LNCaP clone FGC (cell line): ENCODE results near the gene ATP6AP1.
A peak's percentile ranks its signal among the peaks of the same experiment; 100 is the strongest.

ENCODE experiments used
- DNase-seq: peaks from one replicate; pipeline ENCODE4 v3.0.0-alpha.2; 2011; ENCODE audit warnings: low read depth
- H3K4me3 ChIP-seq: 2 replicates; pipeline ENCODE4 v1.5.1; 2011; ENCODE audit warnings: mild to moderate bottlenecking, low read depth, low read length, control low read depth
- TF ChIP-seq, protein P1 (sequence below): IDR thresholded peaks from 2 replicates; pipeline ENCODE4 v1.5.1; 2012; ENCODE audit warnings: mild to moderate bottlenecking; ENCODE audit not compliant: control insufficient read depth, insufficient read depth; ENCODE audit errors: extremely low read depth

The ATP6AP1 gene

GRCh38 chrX:154445776-154446175 lies 17.3 kb downstream of the ATP6AP1 start:
- no peak for DNase-seq
- TF ChIP-seq, protein P1, sequence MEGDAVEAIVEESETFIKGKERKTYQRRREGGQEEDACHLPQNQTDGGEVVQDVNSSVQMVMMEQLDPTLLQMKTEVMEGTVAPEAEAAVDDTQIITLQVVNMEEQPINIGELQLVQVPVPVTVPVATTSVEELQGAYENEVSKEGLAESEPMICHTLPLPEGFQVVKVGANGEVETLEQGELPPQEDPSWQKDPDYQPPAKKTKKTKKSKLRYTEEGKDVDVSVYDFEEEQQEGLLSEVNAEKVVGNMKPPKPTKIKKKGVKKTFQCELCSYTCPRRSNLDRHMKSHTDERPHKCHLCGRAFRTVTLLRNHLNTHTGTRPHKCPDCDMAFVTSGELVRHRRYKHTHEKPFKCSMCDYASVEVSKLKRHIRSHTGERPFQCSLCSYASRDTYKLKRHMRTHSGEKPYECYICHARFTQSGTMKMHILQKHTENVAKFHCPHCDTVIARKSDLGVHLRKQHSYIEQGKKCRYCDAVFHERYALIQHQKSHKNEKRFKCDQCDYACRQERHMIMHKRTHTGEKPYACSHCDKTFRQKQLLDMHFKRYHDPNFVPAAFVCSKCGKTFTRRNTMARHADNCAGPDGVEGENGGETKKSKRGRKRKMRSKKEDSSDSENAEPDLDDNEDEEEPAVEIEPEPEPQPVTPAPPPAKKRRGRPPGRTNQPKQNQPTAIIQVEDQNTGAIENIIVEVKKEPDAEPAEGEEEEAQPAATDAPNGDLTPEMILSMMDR, result no peak
- no peak overlapping the region for H3K4me3 ChIP-seq

- TF ChIP-seq, protein P1, result no peak
- H3K4me3 ChIP-seq, result no peak overlapping the region
- no peak for DNase-seq
Measured at GRCh38 chrX:154446430-154446829, 18.0 kb downstream of the ATP6AP1 start.

GRCh38 chrX:154448484-154448883 lies 20.0 kb downstream of the ATP6AP1 start:
- TF ChIP-seq, protein P1, result no peak
- no peak for DNase-seq
- no peak overlapping the region for H3K4me3 ChIP-seq

DNA sequence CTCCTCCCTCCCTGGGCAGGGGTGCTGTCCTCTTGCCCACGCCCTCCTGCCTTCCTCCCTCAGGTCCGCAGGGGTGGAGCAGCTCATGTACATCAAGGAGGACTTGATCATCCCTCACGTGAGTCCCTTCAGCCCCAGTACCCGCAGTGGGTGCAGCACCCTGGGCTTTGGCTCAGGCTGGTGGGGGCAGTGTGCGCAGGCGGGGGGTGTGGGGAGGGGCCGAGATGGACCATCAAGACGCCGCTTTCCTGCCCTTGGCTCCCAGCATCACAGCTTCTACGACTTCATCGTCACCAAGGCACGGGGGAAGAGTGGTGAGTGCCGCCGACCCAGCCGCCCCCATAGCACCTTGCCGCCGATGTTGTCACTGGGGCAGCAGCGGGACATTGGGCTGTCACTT lies 21.1 kb downstream of the ATP6AP1 start:
- DNase-seq, result no peak
- no peak overlapping the region for H3K4me3 ChIP-seq
- TF ChIP-seq, protein P1, result no peak

DNA sequence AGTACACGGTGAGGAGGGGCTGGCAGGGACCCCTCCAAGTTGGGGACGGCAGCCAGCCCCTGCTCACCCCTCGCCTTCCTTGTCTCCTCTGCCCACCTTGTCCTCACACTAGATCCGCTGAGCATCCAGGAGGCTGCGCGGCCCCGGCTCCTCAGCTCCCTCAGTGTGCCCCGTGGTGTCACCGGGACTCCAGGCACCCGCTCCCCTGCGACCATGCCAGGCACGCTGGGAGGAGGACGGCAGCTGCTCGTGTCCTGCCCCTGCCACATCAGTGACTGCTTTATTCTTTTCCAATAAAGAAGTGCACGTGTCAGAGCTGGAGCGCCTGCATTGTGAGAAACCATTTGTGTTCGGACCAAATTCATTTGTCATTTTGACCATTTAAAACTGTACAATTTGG lies 21.8 kb downstream of the ATP6AP1 start:
- TF ChIP-seq, protein P1, result no peak
- no peak for DNase-seq
- H3K4me3 ChIP-seq, result no peak overlapping the region

DNA sequence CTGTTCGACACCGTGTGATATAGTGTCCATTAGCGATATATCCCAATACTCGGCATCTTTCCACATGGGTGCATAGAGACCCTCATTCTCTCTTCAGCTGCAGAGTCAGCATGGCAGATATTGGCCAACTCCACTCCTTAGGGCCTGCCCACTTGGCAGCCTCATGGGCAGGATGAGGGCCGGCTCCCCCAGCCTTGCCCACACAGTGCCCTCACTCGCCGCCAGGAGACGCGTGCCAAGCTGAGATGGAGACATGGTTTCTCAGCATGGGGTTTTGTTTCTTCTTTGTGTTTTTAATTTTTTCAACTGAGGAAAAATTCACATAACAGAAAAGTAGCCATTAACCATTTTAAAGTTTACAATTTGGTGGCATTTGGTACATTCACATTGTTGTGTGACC lies 24.3 kb downstream of the ATP6AP1 start:
- no peak for DNase-seq
- H3K4me3 ChIP-seq, result no peak overlapping the region
- TF ChIP-seq, protein P1, result no peak

GRCh38 chrX:154457491-154458115 lies 29.1 kb downstream of the ATP6AP1 start:
- DNase-seq, result no peak

More at GRCh38 chrX:154457491-154458115, 29.1 kb downstream of the ATP6AP1 start:
- TF ChIP-seq, protein P1, result no peak
- peak overlapping the region; percentile 44 for H3K4me3 ChIP-seq
